Measurements from ENCODE around the gene PAGE4.

GRCh38 chrX:49846522-49846921 is 17.4 kb downstream of the PAGE4 start:
- no peak for TF ChIP-seq RFX5 (IDR thresholded peaks at IDR 0.05; ENCODE audit: low read length)
- TF ChIP-seq CTCF (IDR thresholded peaks at IDR 0.05): no peak

Data from SK-N-SH (cell line).